Ovary (tissue), 3 donors: Measurements from ENCODE around the gene KLHL2.

Source experiments
- EP300 ChIP-seq: sonication (generic); formaldehyde crosslinking; IDR thresholded peaks from one replicate; pipeline ENCODE4 v1.6.1; 2017; ENCODE audit warnings: antibody characterized with exemption
- POLR2A ChIP-seq: fragments of 450-650 bp; IDR thresholded peaks from one replicate; pipeline ENCODE4 v1.6.1; 2017; ENCODE audit warnings: antibody characterized with exemption, mild to moderate bottlenecking, moderate library complexity
- TF ChIP-seq, protein P1 (sequence below), 3 donors: fragments of 450-650 bp in 2 of 3; fragments of 200-600 bp in 1 of 3; IDR thresholded peaks; one replicate each; pipeline versions ENCODE4 v1.5.1 to v1.8.0; 2016 to 2022; ENCODE audit warnings: antibody characterized with exemption in 3 of 3, mild to moderate bottlenecking in 1 of 3
- donor health status: DM: no; HTN: no; CAD: no.

DNA sequence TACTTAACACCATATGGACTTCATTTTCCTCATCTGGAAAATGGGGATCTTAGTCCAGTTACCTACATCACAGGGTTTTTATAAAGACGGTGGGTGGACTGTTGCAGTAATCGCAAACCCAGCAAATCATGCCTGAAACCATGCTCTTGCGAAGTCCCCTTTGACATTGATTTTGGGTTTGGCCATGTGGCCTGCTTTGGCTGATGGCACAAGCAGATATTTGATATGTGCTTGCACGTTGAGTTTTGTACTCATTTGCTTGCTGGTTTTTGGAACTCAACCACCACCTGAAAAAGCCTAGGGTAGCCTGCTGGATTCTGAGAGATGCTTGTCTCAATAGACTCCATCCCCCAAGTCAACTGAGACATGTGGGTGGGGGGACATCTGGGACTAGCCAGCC, 14.4 kb upstream of the KLHL2 start:
- TF ChIP-seq, protein P1, sequence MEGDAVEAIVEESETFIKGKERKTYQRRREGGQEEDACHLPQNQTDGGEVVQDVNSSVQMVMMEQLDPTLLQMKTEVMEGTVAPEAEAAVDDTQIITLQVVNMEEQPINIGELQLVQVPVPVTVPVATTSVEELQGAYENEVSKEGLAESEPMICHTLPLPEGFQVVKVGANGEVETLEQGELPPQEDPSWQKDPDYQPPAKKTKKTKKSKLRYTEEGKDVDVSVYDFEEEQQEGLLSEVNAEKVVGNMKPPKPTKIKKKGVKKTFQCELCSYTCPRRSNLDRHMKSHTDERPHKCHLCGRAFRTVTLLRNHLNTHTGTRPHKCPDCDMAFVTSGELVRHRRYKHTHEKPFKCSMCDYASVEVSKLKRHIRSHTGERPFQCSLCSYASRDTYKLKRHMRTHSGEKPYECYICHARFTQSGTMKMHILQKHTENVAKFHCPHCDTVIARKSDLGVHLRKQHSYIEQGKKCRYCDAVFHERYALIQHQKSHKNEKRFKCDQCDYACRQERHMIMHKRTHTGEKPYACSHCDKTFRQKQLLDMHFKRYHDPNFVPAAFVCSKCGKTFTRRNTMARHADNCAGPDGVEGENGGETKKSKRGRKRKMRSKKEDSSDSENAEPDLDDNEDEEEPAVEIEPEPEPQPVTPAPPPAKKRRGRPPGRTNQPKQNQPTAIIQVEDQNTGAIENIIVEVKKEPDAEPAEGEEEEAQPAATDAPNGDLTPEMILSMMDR (IDR thresholded peaks at IDR 0.05): no peak
- no peak for TF ChIP-seq POLR2A
- no peak for TF ChIP-seq EP300
